SK-N-SH (cell line): Measurements from ENCODE around the gene FKBP11.

ENCODE experiments used
- CHD2 ChIP-seq: fragments of 150-350 bp; IDR thresholded peaks from 2 replicates; pipeline ENCODE4 v1.6.1; 2018; ENCODE audit warnings: low read length; ENCODE audit not compliant: partially characterized antibody
- CTCF ChIP-seq: fragments of 200-600 bp; sonication (generic); IDR thresholded peaks from 2 replicates; pipeline ENCODE4 v1.6.1; 2017; ENCODE audit warnings: antibody characterized with exemption, mild to moderate bottlenecking, moderate library complexity
- EP300 ChIP-seq, 2 experiments: IDR thresholded peaks; 2 replicates each; pipeline versions ENCODE4 v1.4.0 to v1.6.1; 2012; ENCODE audit warnings: borderline replicate concordance in 1 of 2, low read depth in 1 of 2, low read length in 1 of 2
- EZH2phosphoT487 ChIP-seq: fragments of 200-600 bp; sonication (generic); IDR thresholded peaks from 2 replicates; pipeline ENCODE4 v1.6.1; 2017; ENCODE audit warnings: low read depth, mixed run types, mild to moderate bottlenecking, antibody characterized with exemption, moderate library complexity, borderline replicate concordance
- FOXM1 ChIP-seq: IDR thresholded peaks from 2 replicates; pipeline ENCODE4 v1.4.0; 2012; ENCODE audit warnings: low read depth, mild to moderate bottlenecking
- MAX ChIP-seq: IDR thresholded peaks from 2 replicates; pipeline ENCODE4 v1.4.0; 2012; ENCODE audit warnings: low read depth
- MXI1 ChIP-seq: IDR thresholded peaks from 2 replicates; pipeline ENCODE4 v1.6.1; 2012; ENCODE audit warnings: mild to moderate bottlenecking, low read depth, low read length, improper control_type of control experiment
- POLR2AphosphoS5 ChIP-seq: IDR thresholded peaks from 2 replicates; pipeline ENCODE4 v1.6.1; 2012; ENCODE audit warnings: low read depth, low read length
- RAD21 ChIP-seq: IDR thresholded peaks from 2 replicates; pipeline ENCODE4 v1.6.1; 2012; ENCODE audit warnings: mild to moderate bottlenecking, low read length
- RXRA ChIP-seq: IDR thresholded peaks from 2 replicates; pipeline ENCODE4 v1.4.0; 2012; ENCODE audit warnings: low read depth, mild to moderate bottlenecking, borderline replicate concordance
- TCF12 ChIP-seq: IDR thresholded peaks from 2 replicates; pipeline ENCODE4 v1.4.0; 2012
- TEAD4 ChIP-seq: IDR thresholded peaks from 2 replicates; pipeline ENCODE4 v1.4.0; 2012; ENCODE audit warnings: mild to moderate bottlenecking, borderline replicate concordance; ENCODE audit not compliant: insufficient read depth
- USF2 ChIP-seq: fragments of 150-350 bp; IDR thresholded peaks from 2 replicates; pipeline ENCODE4 v1.6.1; 2017; ENCODE audit warnings: antibody characterized with exemption, low read length, low read depth, borderline replicate concordance

- TF ChIP-seq MXI1 (no peak), CTCF (no peak), CHD2 (no peak), EZH2phosphoT487 (no peak), EP300 (IDR thresholded peaks at IDR 0.05; ENCODE audit: borderline replicate concordance in 1 of 2, low read depth in 1 of 2, low read length in 1 of 2) (no peak), RXRA (no peak), USF2 (no peak), FOXM1 (no peak), POLR2AphosphoS5 (no peak), TCF12 (no peak), TEAD4 (no peak), MAX (no peak), RAD21 (no peak)
Measured at GRCh38 chr12:48882315-48882687, 43.0 kb downstream of the FKBP11 start.
